ENCODE measurements around the gene CCDC148.

The CCDC148 gene

DNA sequence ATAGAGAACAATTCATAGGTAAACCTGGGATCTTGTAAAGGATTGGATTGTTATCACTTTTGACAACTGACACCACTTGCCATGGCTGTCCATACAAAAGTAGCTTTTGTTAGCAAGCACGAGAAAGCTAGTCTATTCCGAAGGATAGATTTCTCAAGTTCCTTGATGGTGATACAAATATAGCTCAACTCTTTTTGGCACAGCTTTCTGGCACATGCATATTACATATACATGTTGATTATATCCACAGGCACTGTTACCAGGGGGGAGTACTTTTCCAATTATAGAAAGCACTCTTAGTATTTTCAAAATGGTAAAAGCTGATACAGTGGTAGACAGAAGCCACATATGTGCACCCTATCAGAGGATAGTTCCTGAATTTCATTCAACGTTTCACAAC, 186.0 kb downstream of the CCDC148 start:
- Histone ChIP-seq H3K27me3 (ENCODE audit: insufficient read depth, low read length) (no peaks in the 10 kb centered on the region), H3K4me3 (ENCODE audit: low read length) (no peak overlapping the region), H3K27ac (ENCODE audit: low read length) (no peak overlapping the region), H3K9me3 (ENCODE audit: insufficient read depth, low read depth, low read length) (no peaks in the 10 kb centered on the region), H3K36me3 (ENCODE audit: insufficient read depth, low read depth, low read length) (no peaks in the 10 kb centered on the region), H3K9ac (ENCODE audit: low read depth, low read length) (no peak overlapping the region), H3K4me1 (ENCODE audit: insufficient read depth, low read length) (no peaks in the 10 kb centered on the region)

GRCh38 chr2:158269143-158269542, 187.4 kb downstream of the CCDC148 start:
- H3K9ac ChIP-seq (ENCODE audit: low read depth, low read length): no peak overlapping the region
- H3K27ac ChIP-seq (ENCODE audit: low read length): no peak overlapping the region
- no peaks in the 10 kb centered on the region for H3K27me3 ChIP-seq (ENCODE audit: insufficient read depth, low read length)
- no peaks in the 10 kb centered on the region for H3K4me1 ChIP-seq (ENCODE audit: insufficient read depth, low read length)
- H3K36me3 ChIP-seq (ENCODE audit: insufficient read depth, low read depth, low read length): no peaks in the 10 kb centered on the region
- H3K9me3 ChIP-seq (ENCODE audit: insufficient read depth, low read depth, low read length): no peaks in the 10 kb centered on the region
- no peak overlapping the region for H3K4me3 ChIP-seq (ENCODE audit: low read length)

DNA sequence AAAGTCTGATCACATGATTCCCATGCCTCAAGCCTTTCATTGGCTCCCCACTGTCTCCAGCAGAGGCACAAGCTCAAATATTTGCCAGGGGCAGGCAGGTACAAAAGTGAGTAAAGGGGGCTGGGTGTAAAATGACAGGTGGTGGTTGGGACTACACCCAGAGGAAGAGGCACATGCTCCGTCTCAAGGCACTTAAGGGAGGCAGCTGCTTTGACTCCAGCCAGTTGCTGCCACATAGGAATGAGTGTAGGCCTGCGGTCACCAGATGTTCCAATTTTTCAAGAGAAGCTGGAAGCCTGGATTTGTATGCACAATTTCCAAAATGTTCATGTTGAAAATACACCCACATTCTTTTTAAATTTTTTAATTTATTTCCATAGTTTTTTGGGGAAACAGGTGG, 190.4 kb downstream of the CCDC148 start:
- Histone ChIP-seq H3K36me3 (ENCODE audit: insufficient read depth, low read depth, low read length) (no peaks in the 10 kb centered on the region), H3K27ac (ENCODE audit: low read length) (no peak overlapping the region), H3K27me3 (ENCODE audit: insufficient read depth, low read length) (no peaks in the 10 kb centered on the region), H3K4me3 (ENCODE audit: low read length) (no peak overlapping the region), H3K9me3 (ENCODE audit: insufficient read depth, low read depth, low read length) (no peaks in the 10 kb centered on the region), H3K9ac (ENCODE audit: low read depth, low read length) (no peak overlapping the region), H3K4me1 (ENCODE audit: insufficient read depth, low read length) (no peaks in the 10 kb centered on the region)

DNA sequence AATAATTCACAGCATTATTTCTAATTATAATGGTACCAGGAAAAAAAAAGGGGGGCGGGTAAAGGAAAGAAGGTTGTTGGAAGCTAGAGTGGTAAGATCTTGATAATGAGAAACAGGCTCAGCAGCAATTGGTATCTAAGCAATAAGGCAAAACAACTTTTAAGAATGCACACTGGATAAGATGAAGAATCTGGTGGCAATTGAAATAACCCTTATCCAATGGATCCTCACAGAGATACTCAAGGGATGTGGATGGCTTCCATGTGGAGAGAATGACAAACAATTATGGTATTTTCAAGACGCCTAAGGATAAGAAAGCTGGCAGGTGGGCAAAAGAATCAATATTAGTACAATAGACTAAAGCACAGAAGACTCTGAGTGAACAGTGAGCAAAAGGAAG, 201.3 kb downstream of the CCDC148 start:
- no peak overlapping the region for H3K27ac ChIP-seq (ENCODE audit: low read length)
- no peak overlapping the region for H3K4me3 ChIP-seq (ENCODE audit: low read length)
- no peaks in the 10 kb centered on the region for H3K36me3 ChIP-seq (ENCODE audit: insufficient read depth, low read depth, low read length)
- 0 out of 2 replicates have a peak, but pooled peaks cover 3% of the 10 kb centered on the region for H3K4me1 ChIP-seq (ENCODE audit: insufficient read depth, low read length)
- no peaks in the 10 kb centered on the region for H3K27me3 ChIP-seq (ENCODE audit: insufficient read depth, low read length)
- H3K9me3 ChIP-seq (ENCODE audit: insufficient read depth, low read depth, low read length): no peaks in the 10 kb centered on the region
- H3K9ac ChIP-seq (ENCODE audit: low read depth, low read length): no peak overlapping the region

DNA sequence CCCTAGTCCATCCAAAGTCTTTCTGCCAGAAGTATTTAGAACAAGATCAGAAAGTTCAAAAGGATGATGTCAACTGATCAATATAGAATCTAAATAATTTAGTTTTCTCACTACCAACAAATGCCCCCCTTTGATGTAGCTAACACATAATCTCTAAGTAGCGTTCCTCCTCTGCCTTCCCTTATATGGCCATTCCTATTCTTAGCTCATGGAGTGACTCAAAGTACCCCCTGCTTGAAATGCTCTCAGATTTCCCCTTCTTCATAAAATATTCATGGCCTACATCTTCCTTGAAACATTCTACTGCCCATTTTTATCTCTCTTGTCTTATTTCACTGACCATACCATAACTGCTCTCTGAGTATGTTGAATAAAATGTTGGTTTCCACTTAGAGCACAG, 203.4 kb downstream of the CCDC148 start:
- Histone ChIP-seq H3K27me3 (ENCODE audit: insufficient read depth, low read length) (no peaks in the 10 kb centered on the region), H3K9me3 (ENCODE audit: insufficient read depth, low read depth, low read length) (no peaks in the 10 kb centered on the region), H3K36me3 (ENCODE audit: insufficient read depth, low read depth, low read length) (no peaks in the 10 kb centered on the region), H3K27ac (ENCODE audit: low read length) (no peak overlapping the region), H3K4me1 (ENCODE audit: insufficient read depth, low read length) (0 out of 2 replicates have a peak, but pooled peaks cover 3% of the 10 kb centered on the region), H3K9ac (ENCODE audit: low read depth, low read length) (no peak overlapping the region), H3K4me3 (ENCODE audit: low read length) (no peak overlapping the region)

- Histone ChIP-seq H3K27me3 (ENCODE audit: insufficient read depth, low read length) (no peaks in the 10 kb centered on the region), H3K4me3 (ENCODE audit: low read length) (no peak overlapping the region), H3K27ac (ENCODE audit: low read length) (no peak overlapping the region), H3K4me1 (ENCODE audit: insufficient read depth, low read length) (0 out of 2 replicates have a peak, but pooled peaks cover 3% of the 10 kb centered on the region), H3K36me3 (ENCODE audit: insufficient read depth, low read depth, low read length) (no peaks in the 10 kb centered on the region), H3K9me3 (ENCODE audit: insufficient read depth, low read depth, low read length) (no peaks in the 10 kb centered on the region), H3K9ac (ENCODE audit: low read depth, low read length) (no peak overlapping the region)
Measured at GRCh38 chr2:158251356-158251755, 205.2 kb downstream of the CCDC148 start.

DNA sequence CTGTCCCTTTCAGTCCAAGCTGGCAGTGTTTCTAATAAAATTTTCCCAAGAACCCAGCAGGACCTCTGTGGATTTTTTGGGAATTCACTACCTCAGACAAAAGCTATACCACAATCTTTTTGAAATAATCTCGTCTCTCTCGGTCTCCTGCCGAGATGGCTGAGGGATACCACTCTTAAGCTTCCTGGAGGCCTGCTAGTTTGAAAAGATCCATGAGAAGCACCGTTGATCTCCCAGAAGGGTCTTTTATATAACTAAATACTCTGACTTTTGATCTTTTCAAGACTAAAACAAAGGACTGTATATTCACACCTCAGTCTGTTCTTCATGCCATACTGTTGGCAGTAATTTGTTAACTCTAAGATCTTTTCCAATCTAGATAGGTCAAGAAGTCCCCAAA, 213.2 kb downstream of the CCDC148 start:
- Histone ChIP-seq H3K9ac (ENCODE audit: low read depth, low read length) (no peak overlapping the region), H3K36me3 (ENCODE audit: insufficient read depth, low read depth, low read length) (no peaks in the 10 kb centered on the region), H3K9me3 (ENCODE audit: insufficient read depth, low read depth, low read length) (no peaks in the 10 kb centered on the region), H3K4me1 (ENCODE audit: insufficient read depth, low read length) (peaks cover 13% of the 10 kb centered on the region; the same call in 1 of the 2 replicates), H3K4me3 (ENCODE audit: low read length) (no peak overlapping the region), H3K27me3 (ENCODE audit: insufficient read depth, low read length) (peaks cover 17% of the 10 kb centered on the region; the same call in 1 of the 2 replicates), H3K27ac (ENCODE audit: low read length) (no peak overlapping the region)

GRCh38 chr2:158242280-158242679, 214.3 kb downstream of the CCDC148 start:
- H3K27ac ChIP-seq (ENCODE audit: low read length): no peak overlapping the region
- no peaks in the 10 kb centered on the region for H3K36me3 ChIP-seq (ENCODE audit: insufficient read depth, low read depth, low read length)
- peaks cover 13% of the 10 kb centered on the region; the same call in 1 of the 2 replicates for H3K4me1 ChIP-seq (ENCODE audit: insufficient read depth, low read length)
- no peak overlapping the region for H3K4me3 ChIP-seq (ENCODE audit: low read length)
- peaks cover 17% of the 10 kb centered on the region; the same call in 1 of the 2 replicates for H3K27me3 ChIP-seq (ENCODE audit: insufficient read depth, low read length)
- H3K9me3 ChIP-seq (ENCODE audit: insufficient read depth, low read depth, low read length): no peaks in the 10 kb centered on the region
- no peak overlapping the region for H3K9ac ChIP-seq (ENCODE audit: low read depth, low read length)

DNA sequence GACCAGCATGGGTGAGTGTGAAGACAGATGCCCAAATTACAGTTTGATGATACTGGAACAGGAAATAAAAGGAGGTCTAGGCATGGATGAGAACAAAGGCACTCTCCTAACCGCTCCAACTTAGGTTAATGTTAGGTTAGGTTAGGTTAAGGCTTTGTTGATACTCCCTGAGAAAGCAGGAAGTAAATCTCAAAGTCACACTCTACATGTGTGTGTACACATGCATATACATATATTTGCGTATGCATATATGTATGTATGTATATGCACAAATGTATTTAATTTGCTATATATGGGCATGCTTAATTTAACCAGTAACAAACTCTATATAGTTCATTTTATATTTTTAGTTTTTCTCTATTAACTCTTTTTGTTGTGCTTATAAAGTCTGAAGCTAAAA, 215.6 kb downstream of the CCDC148 start:
- H3K4me3 ChIP-seq (ENCODE audit: low read length): no peak overlapping the region
- H3K4me1 ChIP-seq (ENCODE audit: insufficient read depth, low read length): peaks cover 13% of the 10 kb centered on the region; the same call in 1 of the 2 replicates
- H3K36me3 ChIP-seq (ENCODE audit: insufficient read depth, low read depth, low read length): no peaks in the 10 kb centered on the region
- H3K27ac ChIP-seq (ENCODE audit: low read length): no peak overlapping the region
- peaks cover 17% of the 10 kb centered on the region; the same call in 1 of the 2 replicates for H3K27me3 ChIP-seq (ENCODE audit: insufficient read depth, low read length)
- no peaks in the 10 kb centered on the region for H3K9me3 ChIP-seq (ENCODE audit: insufficient read depth, low read depth, low read length)
- no peak overlapping the region for H3K9ac ChIP-seq (ENCODE audit: low read depth, low read length)

GRCh38 chr2:158239271-158239670, 217.3 kb downstream of the CCDC148 start:
- Histone ChIP-seq H3K36me3 (ENCODE audit: insufficient read depth, low read depth, low read length) (no peaks in the 10 kb centered on the region), H3K4me1 (ENCODE audit: insufficient read depth, low read length) (peaks cover 13% of the 10 kb centered on the region; the same call in 1 of the 2 replicates), H3K27ac (ENCODE audit: low read length) (no peak overlapping the region), H3K27me3 (ENCODE audit: insufficient read depth, low read length) (peaks cover 12% of the 10 kb centered on the region; the same call in 1 of the 2 replicates), H3K4me3 (ENCODE audit: low read length) (no peak overlapping the region), H3K9ac (ENCODE audit: low read depth, low read length) (no peak overlapping the region), H3K9me3 (ENCODE audit: insufficient read depth, low read depth, low read length) (no peaks in the 10 kb centered on the region)

DNA sequence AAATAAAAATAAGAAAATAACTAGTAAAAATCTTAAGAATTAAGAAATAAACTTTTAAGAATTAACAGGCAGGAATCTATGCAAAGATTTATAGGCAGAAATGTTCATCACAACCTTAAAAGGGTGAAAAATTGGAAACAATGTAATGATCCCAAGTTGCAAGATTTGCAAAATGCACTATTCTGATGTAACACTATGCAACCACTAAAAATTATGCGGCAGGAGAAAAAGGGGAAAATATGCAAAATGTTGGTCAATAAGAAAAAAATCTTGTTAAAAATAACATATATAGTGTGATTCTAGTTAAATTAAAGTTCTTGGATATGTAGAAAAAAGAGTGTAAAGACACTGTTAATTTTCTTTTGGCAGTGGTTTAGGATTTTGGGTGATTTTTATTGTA, 222.1 kb downstream of the CCDC148 start:
- H3K27me3 ChIP-seq (ENCODE audit: insufficient read depth, low read length): no peaks in the 10 kb centered on the region
- no peak overlapping the region for H3K9ac ChIP-seq (ENCODE audit: low read depth, low read length)
- H3K9me3 ChIP-seq (ENCODE audit: insufficient read depth, low read depth, low read length): no peaks in the 10 kb centered on the region
- H3K4me1 ChIP-seq (ENCODE audit: insufficient read depth, low read length): no peaks in the 10 kb centered on the region
- H3K4me3 ChIP-seq (ENCODE audit: low read length): no peak overlapping the region
- H3K27ac ChIP-seq (ENCODE audit: low read length): no peak overlapping the region
- H3K36me3 ChIP-seq (ENCODE audit: insufficient read depth, low read depth, low read length): no peaks in the 10 kb centered on the region

GRCh38 chr2:158232476-158232875, 224.1 kb downstream of the CCDC148 start:
- H3K9me3 ChIP-seq (ENCODE audit: insufficient read depth, low read depth, low read length): no peaks in the 10 kb centered on the region
- no peaks in the 10 kb centered on the region for H3K27me3 ChIP-seq (ENCODE audit: insufficient read depth, low read length)
- no peaks in the 10 kb centered on the region for H3K36me3 ChIP-seq (ENCODE audit: insufficient read depth, low read depth, low read length)
- H3K9ac ChIP-seq (ENCODE audit: low read depth, low read length): no peak overlapping the region
- no peaks in the 10 kb centered on the region for H3K4me1 ChIP-seq (ENCODE audit: insufficient read depth, low read length)
- no peak overlapping the region for H3K4me3 ChIP-seq (ENCODE audit: low read length)
- H3K27ac ChIP-seq (ENCODE audit: low read length): no peak overlapping the region

Measured in iPS-20b (cell line).